ENCODE results near the gene AKR1E2.

DNA sequence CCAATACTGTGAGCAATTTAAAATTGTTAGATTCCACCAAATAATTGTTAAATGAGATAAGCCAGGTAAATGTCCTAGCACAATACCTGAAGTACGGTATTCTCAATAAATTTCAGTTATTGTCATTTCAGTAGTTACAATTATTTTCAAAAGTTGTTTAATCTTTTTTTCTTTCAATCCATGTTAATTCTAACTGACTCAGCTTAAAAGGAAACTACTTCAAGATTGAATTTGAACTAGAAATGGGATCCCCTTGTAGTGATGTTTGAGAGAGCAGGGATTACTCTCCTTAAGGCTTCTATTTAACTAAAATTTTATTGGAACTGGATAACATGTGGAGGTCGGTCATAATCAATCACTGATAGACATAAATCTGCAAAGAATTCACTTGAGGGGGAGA is 6.9 kb upstream of the AKR1E2 start:
- TF ChIP-seq POLR2A (IDR thresholded peaks at IDR 0.05): no peak
- TF ChIP-seq, protein P1, sequence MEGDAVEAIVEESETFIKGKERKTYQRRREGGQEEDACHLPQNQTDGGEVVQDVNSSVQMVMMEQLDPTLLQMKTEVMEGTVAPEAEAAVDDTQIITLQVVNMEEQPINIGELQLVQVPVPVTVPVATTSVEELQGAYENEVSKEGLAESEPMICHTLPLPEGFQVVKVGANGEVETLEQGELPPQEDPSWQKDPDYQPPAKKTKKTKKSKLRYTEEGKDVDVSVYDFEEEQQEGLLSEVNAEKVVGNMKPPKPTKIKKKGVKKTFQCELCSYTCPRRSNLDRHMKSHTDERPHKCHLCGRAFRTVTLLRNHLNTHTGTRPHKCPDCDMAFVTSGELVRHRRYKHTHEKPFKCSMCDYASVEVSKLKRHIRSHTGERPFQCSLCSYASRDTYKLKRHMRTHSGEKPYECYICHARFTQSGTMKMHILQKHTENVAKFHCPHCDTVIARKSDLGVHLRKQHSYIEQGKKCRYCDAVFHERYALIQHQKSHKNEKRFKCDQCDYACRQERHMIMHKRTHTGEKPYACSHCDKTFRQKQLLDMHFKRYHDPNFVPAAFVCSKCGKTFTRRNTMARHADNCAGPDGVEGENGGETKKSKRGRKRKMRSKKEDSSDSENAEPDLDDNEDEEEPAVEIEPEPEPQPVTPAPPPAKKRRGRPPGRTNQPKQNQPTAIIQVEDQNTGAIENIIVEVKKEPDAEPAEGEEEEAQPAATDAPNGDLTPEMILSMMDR (IDR thresholded peaks at IDR 0.05): no peak
